Measurements from ENCODE around the gene TP53INP2. TPM values are rescaled to one million over a fixed set of nuclear protein-coding genes. Genes with fewer than 3 reads are reported as not detected.

The TP53INP2 gene
- total RNA-seq, 4 donors from 2014 or later = 16.5 to 43.0 (median 34.4) TPM

GRCh38 chr20:34703424-34704176, 544 bp upstream of the TP53INP2 start:
- Histone ChIP-seq H3K27ac (peak overlapping the region; percentile 95 to 100 (median 99)), H3K36me3 (no peaks in the 10 kb centered on the region), H3K9me3 (no peaks in the 10 kb centered on the region), H3K4me3 (peak overlapping the region; percentile 82 to 100 (median 92)), H3K27me3 (no peaks in the 10 kb centered on the region), H3K4me1 (peaks cover 0 to 35% (median 6%) of the 10 kb centered on the region in 4 donors)
- peak in 1 of 6 experiments; percentile 3 for TF ChIP-seq CTCF (IDR thresholded peaks at IDR 0.05)
- no peak for TF ChIP-seq POLR2A (IDR thresholded peaks at IDR 0.05)
- peak in 2 of 3 donors; percentile 34 to 63 for DNase-seq

GRCh38 chr20:34705008-34705396, 858 bp downstream of the TP53INP2 start:
- DNase-seq = peak in 1 of 3 donors; percentile 30
- H3K27ac ChIP-seq = peak overlapping the region; percentile 95 to 100 (median 99)
- no peaks in the 10 kb centered on the region for H3K27me3 ChIP-seq
- peaks cover 0 to 38% (median 7%) of the 10 kb centered on the region in 4 donors for H3K4me1 ChIP-seq
- H3K9me3 ChIP-seq = no peaks in the 10 kb centered on the region
- H3K36me3 ChIP-seq = no peaks in the 10 kb centered on the region
- TF ChIP-seq POLR2A (IDR thresholded peaks at IDR 0.05) (no peak), CTCF (IDR thresholded peaks at IDR 0.05) (no peak)
- peak overlapping the region; percentile 82 to 100 (median 92) for H3K4me3 ChIP-seq

GRCh38 chr20:34705397-34706301, 1.5 kb downstream of the TP53INP2 start:
- peak in 2 of 3 donors; percentile 78 to 83 for DNase-seq
- TF ChIP-seq POLR2A (IDR thresholded peaks at IDR 0.05) = peak in 1 of 2 donors; percentile 11
- peak in 3 of 6 experiments; percentile 34 to 64 (median 50) for TF ChIP-seq CTCF (IDR thresholded peaks at IDR 0.05)
- H3K27me3 ChIP-seq = no peaks in the 10 kb centered on the region
- H3K27ac ChIP-seq = peak overlapping the region; percentile 95 to 100 (median 99)
- peaks cover 0 to 44% (median 11%) of the 10 kb centered on the region in 4 donors for H3K4me1 ChIP-seq
- no peaks in the 10 kb centered on the region for H3K36me3 ChIP-seq
- peak overlapping the region in 2 of 4 donors; percentile 82 to 100 for H3K4me3 ChIP-seq
- no peaks in the 10 kb centered on the region for H3K9me3 ChIP-seq

DNA sequence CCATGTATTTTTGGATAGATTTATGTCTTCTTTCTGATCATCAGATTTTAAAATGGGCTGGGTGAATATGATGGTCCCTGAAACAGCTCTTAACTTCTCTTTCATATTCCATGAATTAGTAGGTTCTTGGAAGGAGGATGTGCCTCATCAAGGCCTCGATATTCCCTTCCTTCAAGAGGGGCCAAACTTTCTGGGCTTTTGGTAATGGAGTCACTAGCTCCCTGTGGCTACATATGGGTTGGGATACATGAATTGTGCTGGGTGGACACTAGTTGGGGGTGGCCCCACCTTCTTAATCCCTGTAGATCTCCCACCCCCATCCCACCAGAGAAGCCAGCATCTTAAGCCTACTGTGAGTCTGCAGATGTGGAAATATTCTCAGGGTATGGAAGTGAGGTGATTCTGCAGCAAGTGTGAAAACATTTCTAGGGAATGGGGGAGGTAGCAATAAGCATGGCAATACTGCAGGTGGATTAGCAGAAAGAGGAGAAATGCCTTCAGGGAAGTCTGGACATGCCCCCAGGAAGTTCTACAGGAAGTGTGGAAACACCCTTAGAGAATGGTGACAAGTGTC, 2.2 kb downstream of the TP53INP2 start:
- TF ChIP-seq CTCF (IDR thresholded peaks at IDR 0.05) (no peak), POLR2A (IDR thresholded peaks at IDR 0.05) (no peak)
- H3K27me3 ChIP-seq = no peaks in the 10 kb centered on the region
- no peak for DNase-seq
- H3K4me3 ChIP-seq = no peak overlapping the region
- no peaks in the 10 kb centered on the region for H3K9me3 ChIP-seq
- H3K36me3 ChIP-seq = no peaks in the 10 kb centered on the region
- H3K4me1 ChIP-seq = peaks cover 0 to 46% (median 11%) of the 10 kb centered on the region in 4 donors
- peak overlapping the region in 2 of 4 donors; percentile 99 for H3K27ac ChIP-seq
